Measurements from ENCODE around the gene SLC9A9.

Gene SLC9A9

DNA sequence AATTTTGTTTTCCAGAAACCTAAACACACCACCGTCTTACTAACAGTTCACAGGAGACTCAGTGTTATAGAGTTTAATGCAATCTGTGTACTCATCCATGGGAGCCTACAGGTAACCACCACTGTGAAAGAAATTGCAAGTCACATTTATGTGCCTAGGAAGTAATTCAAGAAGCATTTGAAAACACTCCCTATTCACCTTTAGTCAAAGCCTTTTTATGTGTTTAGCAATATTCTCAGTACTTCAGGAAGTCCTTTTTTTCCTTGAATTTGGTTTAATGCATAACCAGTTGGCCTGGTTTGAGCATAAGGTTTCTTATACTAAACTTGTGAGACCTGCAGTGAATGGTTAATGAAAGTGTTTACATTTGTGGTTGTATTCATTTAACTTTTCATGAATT, 382.6 kb downstream of the SLC9A9 start:
- DNase-seq (ENCODE audit: low read depth): no peak
- H3K4me3 ChIP-seq (ENCODE audit: low read depth, low read length): no peak overlapping the region
- TF ChIP-seq, protein P1, sequence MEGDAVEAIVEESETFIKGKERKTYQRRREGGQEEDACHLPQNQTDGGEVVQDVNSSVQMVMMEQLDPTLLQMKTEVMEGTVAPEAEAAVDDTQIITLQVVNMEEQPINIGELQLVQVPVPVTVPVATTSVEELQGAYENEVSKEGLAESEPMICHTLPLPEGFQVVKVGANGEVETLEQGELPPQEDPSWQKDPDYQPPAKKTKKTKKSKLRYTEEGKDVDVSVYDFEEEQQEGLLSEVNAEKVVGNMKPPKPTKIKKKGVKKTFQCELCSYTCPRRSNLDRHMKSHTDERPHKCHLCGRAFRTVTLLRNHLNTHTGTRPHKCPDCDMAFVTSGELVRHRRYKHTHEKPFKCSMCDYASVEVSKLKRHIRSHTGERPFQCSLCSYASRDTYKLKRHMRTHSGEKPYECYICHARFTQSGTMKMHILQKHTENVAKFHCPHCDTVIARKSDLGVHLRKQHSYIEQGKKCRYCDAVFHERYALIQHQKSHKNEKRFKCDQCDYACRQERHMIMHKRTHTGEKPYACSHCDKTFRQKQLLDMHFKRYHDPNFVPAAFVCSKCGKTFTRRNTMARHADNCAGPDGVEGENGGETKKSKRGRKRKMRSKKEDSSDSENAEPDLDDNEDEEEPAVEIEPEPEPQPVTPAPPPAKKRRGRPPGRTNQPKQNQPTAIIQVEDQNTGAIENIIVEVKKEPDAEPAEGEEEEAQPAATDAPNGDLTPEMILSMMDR (conservative IDR thresholded peaks at IDR 0.05; ENCODE audit: low read depth, low read length): no peak

DNA sequence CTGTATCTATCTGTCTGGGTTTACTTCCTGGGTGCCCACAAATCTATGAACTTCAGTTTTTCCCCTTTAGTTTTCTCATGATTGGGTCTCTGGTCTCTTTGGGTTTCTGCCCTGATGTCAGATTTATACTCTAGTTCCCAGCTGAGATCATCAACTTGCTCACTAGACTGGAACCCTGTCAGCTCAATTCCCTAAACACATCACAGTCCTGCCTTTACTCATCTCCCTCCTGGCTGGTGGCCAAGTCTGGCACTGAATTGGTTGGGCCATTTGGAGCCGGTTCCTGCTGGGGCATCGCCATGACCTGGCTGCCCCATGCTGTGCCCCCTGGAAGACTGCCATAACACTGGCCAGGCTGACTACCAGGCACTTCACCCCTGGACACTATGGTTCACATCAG, 383.4 kb downstream of the SLC9A9 start:
- no peak overlapping the region for H3K4me3 ChIP-seq (ENCODE audit: low read depth, low read length)
- DNase-seq (ENCODE audit: low read depth): peak; percentile 17

DNA sequence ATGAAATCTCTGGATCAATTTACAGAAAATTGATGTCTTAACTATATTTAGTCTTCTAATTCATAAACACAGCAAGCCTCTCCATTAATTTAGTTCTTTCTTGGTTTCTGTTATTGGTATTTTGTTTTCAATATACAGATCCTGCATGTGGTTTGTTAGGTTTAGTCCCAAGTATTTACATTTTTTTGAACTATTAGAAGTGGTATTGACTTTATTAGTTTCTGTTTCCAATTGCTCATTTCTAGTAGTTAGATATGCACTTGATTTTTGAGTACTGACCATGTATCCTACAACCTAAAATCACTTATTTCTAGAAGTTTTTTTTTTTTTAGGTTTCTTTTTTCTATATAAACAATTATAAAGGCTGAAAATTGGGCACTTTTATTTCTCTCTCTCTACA, 392.8 kb downstream of the SLC9A9 start:
- TF ChIP-seq, protein P1 (conservative IDR thresholded peaks at IDR 0.05; ENCODE audit: low read depth, low read length): no peak
- H3K4me3 ChIP-seq (ENCODE audit: low read depth, low read length): no peak overlapping the region
- no peak for DNase-seq (ENCODE audit: low read depth)

More for the DNA sequence above, 383.4 kb downstream of the SLC9A9 start:
- TF ChIP-seq, protein P1 (conservative IDR thresholded peaks at IDR 0.05; ENCODE audit: low read depth, low read length): no peak

DNA sequence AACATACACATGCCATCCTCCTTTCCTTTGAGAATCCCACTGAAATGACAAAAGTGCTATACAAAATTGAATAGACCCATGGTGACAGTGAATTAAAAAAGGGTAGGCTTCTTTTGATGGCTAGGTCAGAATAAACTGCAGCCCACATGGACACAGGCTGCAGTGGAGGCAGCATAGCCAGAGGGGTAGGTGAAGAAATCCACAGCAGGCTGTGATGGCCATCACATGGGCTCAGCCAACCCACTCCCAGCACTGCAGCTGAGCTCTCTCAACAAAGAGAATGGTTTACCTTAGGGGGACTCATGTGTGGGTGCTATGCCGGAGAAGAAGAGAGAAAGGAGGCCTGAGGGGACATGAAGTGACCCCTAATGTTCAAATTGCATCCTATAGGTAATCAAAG, 397.6 kb downstream of the SLC9A9 start:
- TF ChIP-seq, protein P1 (conservative IDR thresholded peaks at IDR 0.05; ENCODE audit: low read depth, low read length): no peak
- no peak for DNase-seq (ENCODE audit: low read depth)
- no peak overlapping the region for H3K4me3 ChIP-seq (ENCODE audit: low read depth, low read length)

DNA sequence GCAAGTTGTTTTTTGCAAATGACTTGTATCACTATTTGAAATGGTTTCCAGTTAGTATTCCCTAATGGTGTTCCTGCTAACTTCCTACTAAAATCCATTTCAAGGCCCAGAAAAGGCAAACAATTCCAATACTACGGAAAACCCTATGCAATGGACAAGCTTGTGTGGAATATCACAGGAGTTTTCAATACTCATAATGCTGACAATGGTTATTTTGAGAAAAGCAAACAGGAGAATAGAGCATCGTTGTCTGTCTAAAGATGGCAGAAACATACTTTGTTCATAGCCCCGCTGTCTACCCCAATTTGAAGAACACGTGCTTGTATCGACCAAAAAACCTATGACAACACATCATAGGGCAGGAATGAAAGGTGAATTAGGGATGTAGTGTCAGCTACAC, 400.8 kb downstream of the SLC9A9 start:
- TF ChIP-seq, protein P1 (conservative IDR thresholded peaks at IDR 0.05; ENCODE audit: low read depth, low read length): no peak
- no peak overlapping the region for H3K4me3 ChIP-seq (ENCODE audit: low read depth, low read length)

DNA sequence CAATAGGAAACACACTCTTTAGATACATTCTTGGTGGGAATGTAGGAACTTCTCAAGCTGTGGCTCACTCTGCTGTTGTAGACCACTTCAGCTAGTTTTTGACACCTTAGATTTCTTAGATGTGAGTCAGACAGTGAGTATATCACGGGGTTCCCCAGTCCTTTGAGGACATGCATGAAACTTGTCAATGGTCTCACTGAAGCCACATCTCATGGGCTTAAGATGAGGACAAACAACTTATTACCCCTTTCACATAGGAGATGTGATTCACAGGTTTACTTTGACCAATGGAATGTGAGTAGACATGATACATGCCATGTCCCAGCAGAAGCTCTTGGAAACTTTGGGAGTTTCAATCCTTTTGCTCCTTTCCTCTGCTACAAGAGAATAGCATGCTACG, 403.1 kb downstream of the SLC9A9 start:
- H3K4me3 ChIP-seq (ENCODE audit: low read depth, low read length): no peak overlapping the region
- TF ChIP-seq, protein P1 (conservative IDR thresholded peaks at IDR 0.05; ENCODE audit: low read depth, low read length): no peak
- peak; percentile 33 for DNase-seq (ENCODE audit: low read depth)

More for the DNA sequence above, 400.8 kb downstream of the SLC9A9 start:
- DNase-seq (ENCODE audit: low read depth): no peak

DNA sequence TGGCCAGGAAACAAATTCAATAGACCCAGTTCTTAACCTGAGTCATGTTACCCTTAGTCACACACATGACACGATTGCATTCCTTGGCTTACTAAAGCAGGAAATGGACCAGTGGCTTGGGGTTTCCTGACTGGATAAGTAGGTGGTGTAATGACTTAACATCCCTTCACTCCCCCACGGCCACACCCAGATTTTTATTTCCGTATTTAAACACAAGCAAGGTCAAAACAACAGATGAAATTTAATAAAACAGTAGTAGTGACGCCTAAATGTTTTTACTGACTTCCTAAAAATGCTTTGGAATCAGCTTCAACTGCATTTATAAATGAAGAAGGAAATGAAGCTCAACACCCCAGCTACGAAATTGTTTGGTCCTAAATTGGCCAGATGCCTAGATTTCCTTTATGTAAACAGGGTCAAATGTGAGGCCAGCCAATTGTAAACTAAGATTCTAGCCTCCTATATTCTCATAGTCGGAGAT, 404.4 kb downstream of the SLC9A9 start:
- H3K4me3 ChIP-seq (ENCODE audit: low read depth, low read length): no peak overlapping the region
- TF ChIP-seq, protein P1 (conservative IDR thresholded peaks at IDR 0.05; ENCODE audit: low read depth, low read length): no peak

More for the DNA sequence above, 404.4 kb downstream of the SLC9A9 start:
- DNase-seq (ENCODE audit: low read depth): peak; percentile 99
